SK-N-SH treated with all-trans-retinoic acid at 6 μM for 48 hours (cell line): Measurements from ENCODE around the gene ZBBX.

ENCODE experiments used
- ATAC-seq: fragments of 200-7000 bp; cut with Tn5 transposase; 3 replicates; pipeline ENCODE4 v1.9.1; 2020; ENCODE audit warnings: mild to moderate bottlenecking, moderate library complexity
- ARNTL ChIP-seq: fragments of 450-650 bp; formaldehyde crosslinking; IDR thresholded peaks from 2 replicates; pipeline ENCODE4 v1.5.0; 2020; ENCODE audit warnings: low read depth, mild to moderate bottlenecking, moderate library complexity, borderline replicate concordance
- BACH2 ChIP-seq: fragments of 250-450 bp; sonication (Bioruptor Pico); IDR thresholded peaks from 2 replicates; pipeline ENCODE4 v1.9.0; 2021; ENCODE audit warnings: mild to moderate bottlenecking, borderline replicate concordance
- CSDC2 ChIP-seq: fragments of 250-450 bp; sonication (Bioruptor Pico); IDR thresholded peaks from 2 replicates; pipeline ENCODE4 v1.5.0; 2020; ENCODE audit warnings: mild to moderate bottlenecking, moderate library complexity
- ESRRG ChIP-seq: fragments of 250-450 bp; sonication (Bioruptor Pico); IDR thresholded peaks from 2 replicates; pipeline ENCODE4 v1.6.1; 2021; ENCODE audit warnings: mild to moderate bottlenecking
- GLIS3 ChIP-seq: fragments of 250-450 bp; sonication (Bioruptor Pico); IDR thresholded peaks from 2 replicates; pipeline ENCODE4 v1.5.0; 2020; ENCODE audit warnings: mild to moderate bottlenecking, moderate library complexity
- ISL1 ChIP-seq: fragments of 250-450 bp; sonication (Bioruptor Pico); IDR thresholded peaks from 2 replicates; pipeline ENCODE4 v2.1.2; 2022; ENCODE audit warnings: mild to moderate bottlenecking, moderate library complexity
- OSR1 ChIP-seq: fragments of 250-450 bp; sonication (Bioruptor Pico); IDR thresholded peaks from 2 replicates; pipeline ENCODE4 v1.8.0; 2022; ENCODE audit warnings: moderate library complexity, mild to moderate bottlenecking, inconsistent platforms
- PPARA ChIP-seq: fragments of 250-450 bp; sonication (Bioruptor Pico); IDR thresholded peaks from 2 replicates; pipeline ENCODE4 v1.5.0; 2020; ENCODE audit warnings: mild to moderate bottlenecking, borderline replicate concordance
- SNAI2 ChIP-seq: fragments of 250-450 bp; sonication (Bioruptor Pico); IDR thresholded peaks from 2 replicates; pipeline ENCODE4 v1.5.0; 2020; ENCODE audit warnings: mild to moderate bottlenecking, moderate library complexity
- TCF4 ChIP-seq: fragments of 250-450 bp; sonication (Bioruptor Pico); IDR thresholded peaks from 2 replicates; pipeline ENCODE4 v1.8.0; 2021; ENCODE audit warnings: mild to moderate bottlenecking, moderate library complexity, borderline replicate concordance
- TOX ChIP-seq: fragments of 250-450 bp; sonication (Bioruptor Pico); IDR thresholded peaks from 2 replicates; pipeline ENCODE4 v1.8.0; 2021; ENCODE audit warnings: mild to moderate bottlenecking, moderate library complexity, borderline replicate concordance
- ZC3H10 ChIP-seq: fragments of 250-450 bp; sonication (Bioruptor Pico); IDR thresholded peaks from 2 replicates; pipeline ENCODE4 v1.5.1; 2021; ENCODE audit warnings: mild to moderate bottlenecking, moderate library complexity
- ZFP3 ChIP-seq: fragments of 250-450 bp; sonication (Bioruptor Pico); IDR thresholded peaks from 2 replicates; pipeline ENCODE4 v1.5.0; 2020; ENCODE audit warnings: mild to moderate bottlenecking, moderate library complexity
- ZFP30 ChIP-seq: fragments of 450-650 bp; formaldehyde crosslinking; IDR thresholded peaks from 2 replicates; pipeline ENCODE4 v1.5.0; 2022; ENCODE audit warnings: mild to moderate bottlenecking, moderate library complexity
- ZNF565 ChIP-seq: fragments of 450-650 bp; formaldehyde crosslinking; conservative IDR thresholded peaks from 2 replicates; pipeline ENCODE4 v1.5.0; 2020; ENCODE audit warnings: low read depth, mild to moderate bottlenecking, moderate library complexity
- ZNF70 ChIP-seq: fragments of 450-650 bp; formaldehyde crosslinking; IDR thresholded peaks from 2 replicates; pipeline ENCODE4 v1.5.0; 2020; ENCODE audit warnings: mild to moderate bottlenecking, moderate library complexity
- TF ChIP-seq, protein P1 (sequence below): fragments of 250-450 bp; sonication (Bioruptor Pico); IDR thresholded peaks from 2 replicates; pipeline ENCODE4 v1.5.1; 2020; ENCODE audit warnings: low read depth, mild to moderate bottlenecking, moderate library complexity
- TF ChIP-seq, protein P2 (sequence below): fragments of 250-450 bp; sonication (Bioruptor Pico); IDR thresholded peaks from 2 replicates; pipeline ENCODE4 v1.5.0; 2020; ENCODE audit warnings: mild to moderate bottlenecking, moderate library complexity
- TF ChIP-seq, protein P3 (sequence below): fragments of 250-450 bp; sonication (Bioruptor Pico); IDR thresholded peaks from 2 replicates; pipeline ENCODE4 v1.8.0; 2021; ENCODE audit warnings: low read depth, mild to moderate bottlenecking, moderate library complexity, borderline replicate concordance
- TF ChIP-seq, protein P4 (sequence below): fragments of 250-450 bp; sonication (Bioruptor Pico); IDR thresholded peaks from 2 replicates; pipeline ENCODE4 v1.5.1; 2021; ENCODE audit warnings: mild to moderate bottlenecking, moderate library complexity
- TF ChIP-seq, protein P5 (sequence below): fragments of 250-450 bp; sonication (Bioruptor Pico); IDR thresholded peaks from 2 replicates; pipeline ENCODE4 v1.8.0; 2020; ENCODE audit warnings: mild to moderate bottlenecking, moderate library complexity, borderline replicate concordance

The ZBBX gene

DNA sequence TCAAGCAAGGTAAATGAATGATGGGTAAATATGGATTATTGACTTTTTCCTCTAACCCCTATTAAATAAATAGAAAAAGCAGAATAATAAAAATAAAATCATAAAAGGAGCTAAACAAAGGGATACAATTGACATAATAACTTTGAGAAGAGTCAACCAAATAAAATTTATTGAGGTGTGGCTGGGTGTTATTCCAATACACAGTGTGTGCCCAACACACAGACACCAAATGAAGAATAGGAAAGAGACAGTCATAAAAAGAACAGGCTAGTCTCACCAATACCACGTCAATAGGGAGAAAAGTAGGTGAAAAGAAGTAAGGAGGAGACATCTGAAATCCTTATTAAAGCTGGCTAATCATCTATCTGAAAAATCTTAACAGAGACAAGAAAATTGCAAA, 127.1 kb downstream of the ZBBX start:
- TF ChIP-seq CSDC2 (CRISPR knock-in tag) (no peak), GLIS3 (CRISPR knock-in tag) (no peak), ZC3H10 (CRISPR knock-in tag) (no peak), ESRRG (CRISPR knock-in tag) (no peak), TCF4 (CRISPR knock-in tag) (no peak), PPARA (CRISPR knock-in tag) (no peak), OSR1 (CRISPR knock-in tag) (no peak), BACH2 (CRISPR knock-in tag) (no peak), ZNF70 (CRISPR knock-in tag) (no peak)
- TF ChIP-seq, protein P1, sequence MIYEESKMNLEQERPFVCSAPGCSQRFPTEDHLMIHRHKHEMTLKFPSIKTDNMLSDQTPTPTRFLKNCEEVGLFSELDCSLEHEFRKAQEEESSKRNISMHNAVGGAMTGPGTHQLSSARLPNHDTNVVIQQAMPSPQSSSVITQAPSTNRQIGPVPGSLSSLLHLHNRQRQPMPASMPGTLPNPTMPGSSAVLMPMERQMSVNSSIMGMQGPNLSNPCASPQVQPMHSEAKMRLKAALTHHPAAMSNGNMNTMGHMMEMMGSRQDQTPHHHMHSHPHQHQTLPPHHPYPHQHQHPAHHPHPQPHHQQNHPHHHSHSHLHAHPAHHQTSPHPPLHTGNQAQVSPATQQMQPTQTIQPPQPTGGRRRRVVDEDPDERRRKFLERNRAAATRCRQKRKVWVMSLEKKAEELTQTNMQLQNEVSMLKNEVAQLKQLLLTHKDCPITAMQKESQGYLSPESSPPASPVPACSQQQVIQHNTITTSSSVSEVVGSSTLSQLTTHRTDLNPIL (CRISPR knock-in tag), result no peak
- TF ChIP-seq, protein P2, sequence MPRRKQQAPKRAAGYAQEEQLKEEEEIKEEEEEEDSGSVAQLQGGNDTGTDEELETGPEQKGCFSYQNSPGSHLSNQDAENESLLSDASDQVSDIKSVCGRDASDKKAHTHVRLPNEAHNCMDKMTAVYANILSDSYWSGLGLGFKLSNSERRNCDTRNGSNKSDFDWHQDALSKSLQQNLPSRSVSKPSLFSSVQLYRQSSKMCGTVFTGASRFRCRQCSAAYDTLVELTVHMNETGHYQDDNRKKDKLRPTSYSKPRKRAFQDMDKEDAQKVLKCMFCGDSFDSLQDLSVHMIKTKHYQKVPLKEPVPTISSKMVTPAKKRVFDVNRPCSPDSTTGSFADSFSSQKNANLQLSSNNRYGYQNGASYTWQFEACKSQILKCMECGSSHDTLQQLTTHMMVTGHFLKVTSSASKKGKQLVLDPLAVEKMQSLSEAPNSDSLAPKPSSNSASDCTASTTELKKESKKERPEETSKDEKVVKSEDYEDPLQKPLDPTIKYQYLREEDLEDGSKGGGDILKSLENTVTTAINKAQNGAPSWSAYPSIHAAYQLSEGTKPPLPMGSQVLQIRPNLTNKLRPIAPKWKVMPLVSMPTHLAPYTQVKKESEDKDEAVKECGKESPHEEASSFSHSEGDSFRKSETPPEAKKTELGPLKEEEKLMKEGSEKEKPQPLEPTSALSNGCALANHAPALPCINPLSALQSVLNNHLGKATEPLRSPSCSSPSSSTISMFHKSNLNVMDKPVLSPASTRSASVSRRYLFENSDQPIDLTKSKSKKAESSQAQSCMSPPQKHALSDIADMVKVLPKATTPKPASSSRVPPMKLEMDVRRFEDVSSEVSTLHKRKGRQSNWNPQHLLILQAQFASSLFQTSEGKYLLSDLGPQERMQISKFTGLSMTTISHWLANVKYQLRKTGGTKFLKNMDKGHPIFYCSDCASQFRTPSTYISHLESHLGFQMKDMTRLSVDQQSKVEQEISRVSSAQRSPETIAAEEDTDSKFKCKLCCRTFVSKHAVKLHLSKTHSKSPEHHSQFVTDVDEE, result no peak
- TF ChIP-seq, protein P3, sequence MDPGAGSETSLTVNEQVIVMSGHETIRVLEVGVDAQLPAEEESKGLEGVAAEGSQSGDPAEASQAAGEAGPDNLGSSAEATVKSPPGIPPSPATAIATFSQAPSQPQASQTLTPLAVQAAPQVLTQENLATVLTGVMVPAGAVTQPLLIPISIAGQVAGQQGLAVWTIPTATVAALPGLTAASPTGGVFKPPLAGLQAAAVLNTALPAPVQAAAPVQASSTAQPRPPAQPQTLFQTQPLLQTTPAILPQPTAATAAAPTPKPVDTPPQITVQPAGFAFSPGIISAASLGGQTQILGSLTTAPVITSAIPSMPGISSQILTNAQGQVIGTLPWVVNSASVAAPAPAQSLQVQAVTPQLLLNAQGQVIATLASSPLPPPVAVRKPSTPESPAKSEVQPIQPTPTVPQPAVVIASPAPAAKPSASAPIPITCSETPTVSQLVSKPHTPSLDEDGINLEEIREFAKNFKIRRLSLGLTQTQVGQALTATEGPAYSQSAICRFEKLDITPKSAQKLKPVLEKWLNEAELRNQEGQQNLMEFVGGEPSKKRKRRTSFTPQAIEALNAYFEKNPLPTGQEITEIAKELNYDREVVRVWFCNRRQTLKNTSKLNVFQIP, result no peak
- TF ChIP-seq, protein P4, sequence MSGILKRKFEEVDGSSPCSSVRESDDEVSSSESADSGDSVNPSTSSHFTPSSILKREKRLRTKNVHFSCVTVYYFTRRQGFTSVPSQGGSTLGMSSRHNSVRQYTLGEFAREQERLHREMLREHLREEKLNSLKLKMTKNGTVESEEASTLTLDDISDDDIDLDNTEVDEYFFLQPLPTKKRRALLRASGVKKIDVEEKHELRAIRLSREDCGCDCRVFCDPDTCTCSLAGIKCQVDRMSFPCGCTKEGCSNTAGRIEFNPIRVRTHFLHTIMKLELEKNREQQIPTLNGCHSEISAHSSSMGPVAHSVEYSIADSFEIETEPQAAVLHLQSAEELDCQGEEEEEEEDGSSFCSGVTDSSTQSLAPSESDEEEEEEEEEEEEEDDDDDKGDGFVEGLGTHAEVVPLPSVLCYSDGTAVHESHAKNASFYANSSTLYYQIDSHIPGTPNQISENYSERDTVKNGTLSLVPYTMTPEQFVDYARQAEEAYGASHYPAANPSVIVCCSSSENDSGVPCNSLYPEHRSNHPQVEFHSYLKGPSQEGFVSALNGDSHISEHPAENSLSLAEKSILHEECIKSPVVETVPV (CRISPR knock-in tag), result no peak
- no peak for ATAC-seq

GRCh38 chr3:167251678-167252077, 128.4 kb downstream of the ZBBX start:
- TF ChIP-seq PPARA (CRISPR knock-in tag) (no peak), ZC3H10 (CRISPR knock-in tag) (no peak), ZFP3 (CRISPR knock-in tag) (no peak), ARNTL (CRISPR knock-in tag) (no peak), ISL1 (CRISPR knock-in tag) (no peak), ZNF565 (CRISPR knock-in tag) (no peak), TCF4 (CRISPR knock-in tag) (no peak), ZNF70 (CRISPR knock-in tag) (no peak), ZFP30 (CRISPR knock-in tag) (no peak), CSDC2 (CRISPR knock-in tag) (no peak), BACH2 (CRISPR knock-in tag) (no peak), SNAI2 (CRISPR knock-in tag) (no peak), TOX (CRISPR knock-in tag) (no peak), GLIS3 (CRISPR knock-in tag) (no peak), ESRRG (CRISPR knock-in tag) (no peak), OSR1 (CRISPR knock-in tag) (no peak)
- TF ChIP-seq, protein P4 (CRISPR knock-in tag), result no peak
- no peak for ATAC-seq

DNA sequence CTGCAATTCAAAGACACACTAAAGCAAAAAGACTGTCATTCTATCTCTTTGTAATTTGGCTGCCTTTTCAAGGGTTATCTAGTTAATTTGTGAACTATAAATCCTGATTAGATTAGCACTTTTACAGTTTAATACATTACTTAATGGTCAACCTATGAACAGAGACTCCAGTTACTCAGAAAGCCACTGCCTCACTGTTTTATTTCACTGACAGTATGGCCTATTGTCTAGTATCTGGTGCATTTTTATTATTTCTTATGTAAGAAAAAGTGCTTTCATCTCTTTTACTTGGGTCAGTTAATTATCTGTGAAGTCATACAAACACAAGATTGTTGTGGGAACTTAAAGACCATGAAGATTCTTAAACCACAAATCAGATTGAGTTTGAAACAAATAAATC, 133.8 kb downstream of the ZBBX start:
- no peak for TF ChIP-seq ZFP3 (CRISPR knock-in tag)
- no peak for TF ChIP-seq ISL1 (CRISPR knock-in tag)
- TF ChIP-seq ZC3H10 (CRISPR knock-in tag), result no peak
- TF ChIP-seq ZNF70 (CRISPR knock-in tag), result no peak
- no peak for TF ChIP-seq ESRRG (CRISPR knock-in tag)
- TF ChIP-seq, protein P5, sequence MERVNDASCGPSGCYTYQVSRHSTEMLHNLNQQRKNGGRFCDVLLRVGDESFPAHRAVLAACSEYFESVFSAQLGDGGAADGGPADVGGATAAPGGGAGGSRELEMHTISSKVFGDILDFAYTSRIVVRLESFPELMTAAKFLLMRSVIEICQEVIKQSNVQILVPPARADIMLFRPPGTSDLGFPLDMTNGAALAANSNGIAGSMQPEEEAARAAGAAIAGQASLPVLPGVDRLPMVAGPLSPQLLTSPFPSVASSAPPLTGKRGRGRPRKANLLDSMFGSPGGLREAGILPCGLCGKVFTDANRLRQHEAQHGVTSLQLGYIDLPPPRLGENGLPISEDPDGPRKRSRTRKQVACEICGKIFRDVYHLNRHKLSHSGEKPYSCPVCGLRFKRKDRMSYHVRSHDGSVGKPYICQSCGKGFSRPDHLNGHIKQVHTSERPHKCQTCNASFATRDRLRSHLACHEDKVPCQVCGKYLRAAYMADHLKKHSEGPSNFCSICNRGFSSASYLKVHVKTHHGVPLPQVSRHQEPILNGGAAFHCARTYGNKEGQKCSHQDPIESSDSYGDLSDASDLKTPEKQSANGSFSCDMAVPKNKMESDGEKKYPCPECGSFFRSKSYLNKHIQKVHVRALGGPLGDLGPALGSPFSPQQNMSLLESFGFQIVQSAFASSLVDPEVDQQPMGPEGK, result no peak
- no peak for TF ChIP-seq CSDC2 (CRISPR knock-in tag)
- no peak for TF ChIP-seq PPARA (CRISPR knock-in tag)
- ATAC-seq, result no peak
